ENCODE results near the gene RIMS4. TPM values are rescaled to one million over a fixed set of nuclear protein-coding genes. Genes with fewer than 3 reads are reported as not detected.

Gene RIMS4
- total and polyA plus RNA-seq, 2 of the 8 experiments (the other 6 are each of a cell fraction or from before 2014, with no cell fraction given): 13.3 to 44.2 TPM

GRCh38 chr20:44714701-44715498 lies 95.4 kb downstream of the RIMS4 start, which contains the start of gene CCN5:
CCN5 (plus strand) TSS chr20:44715369; CDS start chr20:44715391, 22 bp downstream.
- Histone ChIP-seq H2AK5ac (ENCODE audit: low read depth, low read length) (no peak within 1 kb of the TSS), H3K36me3 (ENCODE audit: control insufficient read depth in 2 of 4, insufficient read depth in 4 of 4, low read length in 3 of 4) (no peaks in the 10 kb centered on the region), H4K20me1 (replicated peaks in 1 of 2; ENCODE audit: control insufficient read depth in 1 of 2, insufficient read depth in 2 of 2, low read length in 2 of 2) (no peaks in the 10 kb centered on the region), H3K23me2 (ENCODE audit: low read depth, low read length) (no peaks in the 10 kb centered on the region), H3K14ac (ENCODE audit: insufficient read length) (no peak within 1 kb of the TSS), H3K9me3 (ENCODE audit: insufficient read depth in 2 of 2, low read depth in 1 of 2, low read length in 1 of 2) (no peaks in the 10 kb centered on the region), H4K91ac (replicated peaks; ENCODE audit: insufficient read length, low read length) (peak within 1 kb of the TSS; percentile 78), H3K4me3 (ENCODE audit: extremely low read depth in 1 of 4, insufficient read depth in 2 of 4, low read depth in 3 of 4, low read length in 4 of 4) (no peak within 1 kb of the TSS), H3K23ac (ENCODE audit: insufficient read length) (no peak within 1 kb of the TSS), H2BK12ac (ENCODE audit: low read depth, low read length) (0 out of 2 replicates have a peak within 1 kb of the TSS, but pooled peaks have one; percentile 30), H3K79me2 (ENCODE audit: control insufficient read depth in 1 of 2, insufficient read depth in 2 of 2, low read length in 2 of 2) (no peaks in the 10 kb centered on the region), H3K9ac (replicated peaks in 1 of 4; ENCODE audit: extremely low read depth in 1 of 4, low read depth in 3 of 4, low read length in 3 of 4) (no peak within 1 kb of the TSS), H2BK15ac (ENCODE audit: low read length) (no peak within 1 kb of the TSS), H4K5ac (ENCODE audit: insufficient read length, low read depth, low read length) (no peak within 1 kb of the TSS), H3K4me1 (replicated peaks in 1 of 4; ENCODE audit: control insufficient read depth in 3 of 4, insufficient read depth in 4 of 4, low read length in 3 of 4) (peaks cover 0 to 3% (median 0%) of the 10 kb centered on the region in 4 experiments; a peak in 1 of 7 replicates), H2BK20ac (ENCODE audit: low read length) (no peak within 1 kb of the TSS), H3K4ac (replicated peaks; ENCODE audit: insufficient read length, low read depth, low read length) (no peak within 1 kb of the TSS), H2AFZ (ENCODE audit: low read length) (no peak within 1 kb of the TSS), H3K27ac (ENCODE audit: low read depth, low read length) (no peak within 1 kb of the TSS), H3K79me1 (ENCODE audit: low read depth, low read length) (no peaks in the 10 kb centered on the region), H3K18ac (ENCODE audit: extremely low read depth, low read length) (peak within 1 kb of the TSS; percentile 5; the same call in 1 of the 2 replicates), H3K4me2 (ENCODE audit: insufficient read depth in 1 of 2, low read depth in 2 of 2, low read length in 2 of 2) (no peak within 1 kb of the TSS), H2BK120ac (replicated peaks; ENCODE audit: low read depth, low read length) (peak within 1 kb of the TSS; percentile 6), H3K56ac (replicated peaks; ENCODE audit: insufficient read length, low read depth, low read length) (no peak within 1 kb of the TSS), H4K8ac (ENCODE audit: extremely low read depth, insufficient read depth, low read length) (peak within 1 kb of the TSS; percentile 40; the same call in 1 of the 2 replicates), H2BK5ac (ENCODE audit: low read depth, low read length) (no peak within 1 kb of the TSS), H3K27me3 (replicated peaks in 1 of 4; ENCODE audit: control insufficient read depth in 3 of 4, extremely low read depth in 1 of 4, insufficient read depth in 3 of 4, low read length in 3 of 4) (no peaks in the 10 kb centered on the region)
- FAIRE-seq (no peak), DNase-seq (ENCODE audit: low read depth in 1 of 2, low spot score in 2 of 2) (no peak)
- POLR2A ChIA-PET (ENCODE audit: partially characterized antibody): interaction anchor here (1.0 to 1.7 kb wide), 2 partner anchors 12 to 14 kb away, joined by 3 to 6 read pairs; no protein-coding TSS in a partner anchor
- TF ChIP-seq KDM1A (IDR thresholded peaks at IDR 0.05; ENCODE audit: borderline replicate concordance, low read length) (0 out of 2 replicates have a peak, but pooled peaks have one; percentile 28), GABPA (IDR thresholded peaks at IDR 0.05; ENCODE audit: borderline replicate concordance, insufficient read depth, low read length) (no peak), SP2 (IDR thresholded peaks at IDR 0.05; ENCODE audit: low read length) (no peak), JUND (IDR thresholded peaks at IDR 0.05; ENCODE audit: low read length) (no peak), RFX5 (IDR thresholded peaks at IDR 0.05; ENCODE audit: borderline replicate concordance, low read depth, low read length) (no peak)
- CTCF ChIA-PET (ENCODE audit: partially characterized antibody): interaction anchor here (0.5 to 20.4 kb wide), 5 partner anchors 11 to 449 kb away, joined by 3 to 180 read pairs (median 67); no protein-coding TSS in a partner anchor
- WGBS, 2 experiments (ENCODE audit: extremely low coverage in 1 of 2, insufficient coverage in 1 of 2, insufficient read length in 1 of 2, insufficient replicate concordance in 2 of 2, low coverage in 1 of 2, low lambda C conversion rate in 2 of 2, missing lambda C conversion rate in 1 of 2): 85% methylated on average over 26 of the region's 28 CpGs; no CpG with 5 or more reads in 1 of the 2 experiments

Measured in H1 (cell line).